A549 (cell line): ENCODE measurements around the gene STEAP1B.
"Not testable (repeated sequence)": the region's sequence is repeated elsewhere in the genome, so short reads cannot be mapped to it uniquely, and the experiment has no call there.

ENCODE experiments used
- CTCF ChIP-seq: fragments of >200 bp; sonication (Bioruptor Twin); formaldehyde crosslinking; IDR thresholded peaks from 3 replicates; pipeline ENCODE4 v1.5.1; 2016
- EP300 ChIP-seq, 2 experiments: fragments of >200 bp; sonication (Bioruptor Twin); formaldehyde crosslinking; IDR thresholded peaks; 2 replicates in 1 of 2; 3 replicates in 1 of 2; pipeline ENCODE4 v1.6.1; 2016 to 2017
- JUN ChIP-seq, 2 experiments: fragments of >200 bp; sonication (Bioruptor Twin); formaldehyde crosslinking; IDR thresholded peaks; 2 replicates in 1 of 2; 3 replicates in 1 of 2; pipeline ENCODE4 v1.6.1; 2016 to 2017
- NPAS2 ChIP-seq: fragments of 250-450 bp; sonication (Bioruptor Pico); IDR thresholded peaks from 2 replicates; pipeline ENCODE4 v1.8.0; 2022; ENCODE audit warnings: mild to moderate bottlenecking, moderate library complexity, borderline replicate concordance
- POLR2A ChIP-seq: IDR thresholded peaks from 2 replicates; pipeline ENCODE4 v1.6.1; 2012; ENCODE audit warnings: mild to moderate bottlenecking, low read length
- RAD21 ChIP-seq, 2 experiments: fragments of >200 bp in 1 of 2; sonication (Bioruptor Twin) in 1 of 2; formaldehyde crosslinking in 1 of 2; IDR thresholded peaks in 1 of 2; conservative IDR thresholded peaks in 1 of 2; 2 replicates in 1 of 2; 3 replicates in 1 of 2; pipeline ENCODE4 v1.6.1; 2012 to 2018; ENCODE audit warnings: inconsistent platforms in 1 of 2

- not testable (repeated sequence) for TF ChIP-seq CTCF; EP300 (IDR thresholded peaks at IDR 0.05); JUN (IDR thresholded peaks at IDR 0.05); POLR2A; RAD21 (conservative IDR thresholded peaks at IDR 0.05 in 1 of 2, IDR thresholded peaks at IDR 0.05 in 1 of 2); NPAS2 (CRISPR knock-in tag)
Measured at GRCh38 chr7:22496912-22497311, 3.1 kb downstream of the STEAP1B start.
